ENCODE results near the gene ATP2B1.

Gene ATP2B1

GRCh38 chr12:89540586-89540985 is 168.1 kb downstream of the ATP2B1 start (continued):
- no peak for TF ChIP-seq ZNF169 (tag by site-specific recombination; IDR thresholded peaks at IDR 0.05)
- no peak for TF ChIP-seq ZSCAN16 (tag by site-specific recombination; IDR thresholded peaks at IDR 0.05)

DNA sequence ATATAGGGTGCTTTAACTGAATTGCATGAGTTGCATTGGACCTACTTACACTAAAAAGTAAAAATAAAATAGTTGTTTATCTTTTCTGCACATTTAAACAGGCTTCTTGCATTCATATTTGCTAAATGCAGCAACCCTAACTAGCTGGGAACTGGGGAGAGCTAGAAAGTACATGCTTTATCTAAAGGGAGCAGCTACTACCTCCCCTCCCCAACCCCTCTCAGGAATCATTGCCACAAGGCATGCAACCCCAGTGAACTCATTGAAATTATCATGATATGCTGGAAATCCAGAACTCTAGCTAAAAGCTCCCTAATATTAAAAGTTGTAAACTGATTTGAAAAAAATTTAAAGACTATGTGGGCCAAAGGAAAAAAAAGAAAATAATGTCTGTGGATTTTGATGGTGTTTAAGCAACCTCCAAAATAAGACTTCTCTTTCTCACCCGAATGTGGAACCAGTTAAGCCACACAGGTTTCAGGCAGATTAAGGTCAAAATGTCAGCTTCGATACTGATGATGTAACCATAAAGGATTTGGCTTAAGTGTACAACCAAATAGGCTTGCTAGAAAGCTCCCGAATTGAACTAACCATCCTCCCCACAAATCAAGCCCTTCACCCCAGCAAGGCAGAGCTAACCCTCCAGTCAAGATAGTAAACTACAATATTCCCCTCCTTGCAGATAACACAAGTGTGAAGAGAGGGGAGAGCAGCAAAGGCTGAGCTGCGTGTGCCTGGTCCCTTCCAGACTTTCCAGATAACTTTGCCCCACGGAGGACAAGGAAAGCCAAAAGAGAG is 169.0 kb downstream of the ATP2B1 start:
- CTCF ChIA-PET: interaction anchor here (1.1 to 2.1 kb wide), 2 partner anchors 10 to 563 kb away, joined by 3 to 8 read pairs; no protein-coding TSS in a partner anchor
- no peaks in the 10 kb centered on the region for H3K36me3 ChIP-seq (ENCODE audit: control insufficient read depth in 2 of 2, insufficient read depth in 1 of 2, low read length in 2 of 2)
- H3K9me3 ChIP-seq (ENCODE audit: control insufficient read depth, insufficient read depth, low read depth, low read length): no peaks in the 10 kb centered on the region
- POLR2A ChIA-PET: no interaction called here
- no peaks in the 10 kb centered on the region for H3K4me1 ChIP-seq (ENCODE audit: control insufficient read depth, insufficient read depth, low read length)
- H3K4me3 ChIP-seq (ENCODE audit: low read depth, low read length): no peak overlapping the region
- no peak overlapping the region for H3K27ac ChIP-seq (ENCODE audit: extremely low read depth, low read depth, low read length)
- TF ChIP-seq ZBTB21 (tag by site-specific recombination; IDR thresholded peaks at IDR 0.05): no peak
- no peak for TF ChIP-seq ZNF114 (tag by site-specific recombination; IDR thresholded peaks at IDR 0.05)
- TF ChIP-seq ZEB2 (tag by site-specific recombination; IDR thresholded peaks at IDR 0.05): no peak
- TF ChIP-seq SALL2 (tag by site-specific recombination; IDR thresholded peaks at IDR 0.05; ENCODE audit: borderline replicate concordance): no peak
- TF ChIP-seq ZNF433 (tag by site-specific recombination; IDR thresholded peaks at IDR 0.05; ENCODE audit: low read depth): no peak
- TF ChIP-seq, protein P1, sequence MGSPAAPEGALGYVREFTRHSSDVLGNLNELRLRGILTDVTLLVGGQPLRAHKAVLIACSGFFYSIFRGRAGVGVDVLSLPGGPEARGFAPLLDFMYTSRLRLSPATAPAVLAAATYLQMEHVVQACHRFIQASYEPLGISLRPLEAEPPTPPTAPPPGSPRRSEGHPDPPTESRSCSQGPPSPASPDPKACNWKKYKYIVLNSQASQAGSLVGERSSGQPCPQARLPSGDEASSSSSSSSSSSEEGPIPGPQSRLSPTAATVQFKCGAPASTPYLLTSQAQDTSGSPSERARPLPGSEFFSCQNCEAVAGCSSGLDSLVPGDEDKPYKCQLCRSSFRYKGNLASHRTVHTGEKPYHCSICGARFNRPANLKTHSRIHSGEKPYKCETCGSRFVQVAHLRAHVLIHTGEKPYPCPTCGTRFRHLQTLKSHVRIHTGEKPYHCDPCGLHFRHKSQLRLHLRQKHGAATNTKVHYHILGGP (tag by site-specific recombination; IDR thresholded peaks at IDR 0.05): no peak
- TF ChIP-seq, protein P2, sequence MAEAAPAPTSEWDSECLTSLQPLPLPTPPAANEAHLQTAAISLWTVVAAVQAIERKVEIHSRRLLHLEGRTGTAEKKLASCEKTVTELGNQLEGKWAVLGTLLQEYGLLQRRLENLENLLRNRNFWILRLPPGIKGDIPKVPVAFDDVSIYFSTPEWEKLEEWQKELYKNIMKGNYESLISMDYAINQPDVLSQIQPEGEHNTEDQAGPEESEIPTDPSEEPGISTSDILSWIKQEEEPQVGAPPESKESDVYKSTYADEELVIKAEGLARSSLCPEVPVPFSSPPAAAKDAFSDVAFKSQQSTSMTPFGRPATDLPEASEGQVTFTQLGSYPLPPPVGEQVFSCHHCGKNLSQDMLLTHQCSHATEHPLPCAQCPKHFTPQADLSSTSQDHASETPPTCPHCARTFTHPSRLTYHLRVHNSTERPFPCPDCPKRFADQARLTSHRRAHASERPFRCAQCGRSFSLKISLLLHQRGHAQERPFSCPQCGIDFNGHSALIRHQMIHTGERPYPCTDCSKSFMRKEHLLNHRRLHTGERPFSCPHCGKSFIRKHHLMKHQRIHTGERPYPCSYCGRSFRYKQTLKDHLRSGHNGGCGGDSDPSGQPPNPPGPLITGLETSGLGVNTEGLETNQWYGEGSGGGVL (tag by site-specific recombination; IDR thresholded peaks at IDR 0.05): no peak
- TF ChIP-seq ZNF341 (tag by site-specific recombination; IDR thresholded peaks at IDR 0.05; ENCODE audit: low read depth): no peak
- no peak for TF ChIP-seq BCL11A (tag by site-specific recombination; IDR thresholded peaks at IDR 0.05; ENCODE audit: low read depth)
- TF ChIP-seq YY2 (tag by site-specific recombination; IDR thresholded peaks at IDR 0.05): no peak
- TF ChIP-seq, protein P3, sequence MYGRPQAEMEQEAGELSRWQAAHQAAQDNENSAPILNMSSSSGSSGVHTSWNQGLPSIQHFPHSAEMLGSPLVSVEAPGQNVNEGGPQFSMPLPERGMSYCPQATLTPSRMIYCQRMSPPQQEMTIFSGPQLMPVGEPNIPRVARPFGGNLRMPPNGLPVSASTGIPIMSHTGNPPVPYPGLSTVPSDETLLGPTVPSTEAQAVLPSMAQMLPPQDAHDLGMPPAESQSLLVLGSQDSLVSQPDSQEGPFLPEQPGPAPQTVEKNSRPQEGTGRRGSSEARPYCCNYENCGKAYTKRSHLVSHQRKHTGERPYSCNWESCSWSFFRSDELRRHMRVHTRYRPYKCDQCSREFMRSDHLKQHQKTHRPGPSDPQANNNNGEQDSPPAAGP (tag by site-specific recombination; IDR thresholded peaks at IDR 0.05): no peak

DNA sequence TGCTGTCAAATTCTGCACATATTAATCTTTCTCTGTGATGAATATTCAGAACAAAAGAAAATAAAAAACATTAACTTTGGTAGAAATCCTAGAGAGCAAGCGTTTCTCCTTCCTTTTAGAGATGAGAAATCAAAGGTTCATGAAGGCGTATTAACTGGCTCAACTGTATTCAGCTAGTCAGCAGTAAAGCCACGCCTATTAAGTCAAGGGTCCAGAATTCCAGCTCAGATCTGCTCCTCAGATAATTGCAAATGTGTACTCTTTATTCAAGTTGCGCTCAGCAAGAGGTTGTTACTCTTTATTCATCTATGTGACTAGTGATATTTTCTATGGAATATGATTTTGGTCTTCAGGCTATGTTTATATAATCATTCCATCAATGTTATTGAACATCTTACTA is 169.7 kb downstream of the ATP2B1 start:
- CTCF ChIA-PET: interaction anchor here (1.1 to 2.1 kb wide), 2 partner anchors 9 to 564 kb away, joined by 3 to 8 read pairs; no protein-coding TSS in a partner anchor
- Histone ChIP-seq H3K4me3 (ENCODE audit: low read depth, low read length) (no peak overlapping the region), H3K4me1 (ENCODE audit: control insufficient read depth, insufficient read depth, low read length) (no peaks in the 10 kb centered on the region), H3K36me3 (ENCODE audit: control insufficient read depth in 2 of 2, insufficient read depth in 1 of 2, low read length in 2 of 2) (no peaks in the 10 kb centered on the region), H3K9me3 (ENCODE audit: control insufficient read depth, insufficient read depth, low read depth, low read length) (no peaks in the 10 kb centered on the region), H3K27ac (ENCODE audit: extremely low read depth, low read depth, low read length) (no peak overlapping the region)
- POLR2A ChIA-PET: no interaction called here
- TF ChIP-seq, protein P4, sequence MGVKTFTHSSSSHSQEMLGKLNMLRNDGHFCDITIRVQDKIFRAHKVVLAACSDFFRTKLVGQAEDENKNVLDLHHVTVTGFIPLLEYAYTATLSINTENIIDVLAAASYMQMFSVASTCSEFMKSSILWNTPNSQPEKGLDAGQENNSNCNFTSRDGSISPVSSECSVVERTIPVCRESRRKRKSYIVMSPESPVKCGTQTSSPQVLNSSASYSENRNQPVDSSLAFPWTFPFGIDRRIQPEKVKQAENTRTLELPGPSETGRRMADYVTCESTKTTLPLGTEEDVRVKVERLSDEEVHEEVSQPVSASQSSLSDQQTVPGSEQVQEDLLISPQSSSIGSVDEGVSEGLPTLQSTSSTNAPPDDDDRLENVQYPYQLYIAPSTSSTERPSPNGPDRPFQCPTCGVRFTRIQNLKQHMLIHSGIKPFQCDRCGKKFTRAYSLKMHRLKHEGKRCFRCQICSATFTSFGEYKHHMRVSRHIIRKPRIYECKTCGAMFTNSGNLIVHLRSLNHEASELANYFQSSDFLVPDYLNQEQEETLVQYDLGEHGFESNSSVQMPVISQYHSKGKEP (tag by site-specific recombination; IDR thresholded peaks at IDR 0.05): no peak
- TF ChIP-seq ZNF585B (tag by site-specific recombination; IDR thresholded peaks at IDR 0.05) (no peak), SP2 (tag by site-specific recombination; IDR thresholded peaks at IDR 0.05) (no peak), ZNF19 (tag by site-specific recombination; IDR thresholded peaks at IDR 0.05; ENCODE audit: low read depth) (no peak), ZNF621 (tag by site-specific recombination; IDR thresholded peaks at IDR 0.05) (no peak), RBAK (tag by site-specific recombination; IDR thresholded peaks at IDR 0.05) (no peak), ZNF626 (tag by site-specific recombination; IDR thresholded peaks at IDR 0.05) (no peak)
- TF ChIP-seq, protein P5, sequence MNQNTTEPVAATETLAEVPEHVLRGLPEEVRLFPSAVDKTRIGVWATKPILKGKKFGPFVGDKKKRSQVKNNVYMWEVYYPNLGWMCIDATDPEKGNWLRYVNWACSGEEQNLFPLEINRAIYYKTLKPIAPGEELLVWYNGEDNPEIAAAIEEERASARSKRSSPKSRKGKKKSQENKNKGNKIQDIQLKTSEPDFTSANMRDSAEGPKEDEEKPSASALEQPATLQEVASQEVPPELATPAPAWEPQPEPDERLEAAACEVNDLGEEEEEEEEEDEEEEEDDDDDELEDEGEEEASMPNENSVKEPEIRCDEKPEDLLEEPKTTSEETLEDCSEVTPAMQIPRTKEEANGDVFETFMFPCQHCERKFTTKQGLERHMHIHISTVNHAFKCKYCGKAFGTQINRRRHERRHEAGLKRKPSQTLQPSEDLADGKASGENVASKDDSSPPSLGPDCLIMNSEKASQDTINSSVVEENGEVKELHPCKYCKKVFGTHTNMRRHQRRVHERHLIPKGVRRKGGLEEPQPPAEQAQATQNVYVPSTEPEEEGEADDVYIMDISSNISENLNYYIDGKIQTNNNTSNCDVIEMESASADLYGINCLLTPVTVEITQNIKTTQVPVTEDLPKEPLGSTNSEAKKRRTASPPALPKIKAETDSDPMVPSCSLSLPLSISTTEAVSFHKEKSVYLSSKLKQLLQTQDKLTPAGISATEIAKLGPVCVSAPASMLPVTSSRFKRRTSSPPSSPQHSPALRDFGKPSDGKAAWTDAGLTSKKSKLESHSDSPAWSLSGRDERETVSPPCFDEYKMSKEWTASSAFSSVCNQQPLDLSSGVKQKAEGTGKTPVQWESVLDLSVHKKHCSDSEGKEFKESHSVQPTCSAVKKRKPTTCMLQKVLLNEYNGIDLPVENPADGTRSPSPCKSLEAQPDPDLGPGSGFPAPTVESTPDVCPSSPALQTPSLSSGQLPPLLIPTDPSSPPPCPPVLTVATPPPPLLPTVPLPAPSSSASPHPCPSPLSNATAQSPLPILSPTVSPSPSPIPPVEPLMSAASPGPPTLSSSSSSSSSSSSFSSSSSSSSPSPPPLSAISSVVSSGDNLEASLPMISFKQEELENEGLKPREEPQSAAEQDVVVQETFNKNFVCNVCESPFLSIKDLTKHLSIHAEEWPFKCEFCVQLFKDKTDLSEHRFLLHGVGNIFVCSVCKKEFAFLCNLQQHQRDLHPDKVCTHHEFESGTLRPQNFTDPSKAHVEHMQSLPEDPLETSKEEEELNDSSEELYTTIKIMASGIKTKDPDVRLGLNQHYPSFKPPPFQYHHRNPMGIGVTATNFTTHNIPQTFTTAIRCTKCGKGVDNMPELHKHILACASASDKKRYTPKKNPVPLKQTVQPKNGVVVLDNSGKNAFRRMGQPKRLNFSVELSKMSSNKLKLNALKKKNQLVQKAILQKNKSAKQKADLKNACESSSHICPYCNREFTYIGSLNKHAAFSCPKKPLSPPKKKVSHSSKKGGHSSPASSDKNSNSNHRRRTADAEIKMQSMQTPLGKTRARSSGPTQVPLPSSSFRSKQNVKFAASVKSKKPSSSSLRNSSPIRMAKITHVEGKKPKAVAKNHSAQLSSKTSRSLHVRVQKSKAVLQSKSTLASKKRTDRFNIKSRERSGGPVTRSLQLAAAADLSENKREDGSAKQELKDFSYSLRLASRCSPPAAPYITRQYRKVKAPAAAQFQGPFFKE (tag by site-specific recombination; IDR thresholded peaks at IDR 0.05; ENCODE audit: borderline replicate concordance): no peak

All from HEK293 (cell line).